GM19035 (cell line): ENCODE measurements around the gene BOK.
"Not testable (repeated sequence)": the region's sequence is repeated elsewhere in the genome, so short reads cannot be mapped to it uniquely, and the experiment has no call there.

ENCODE experiments used
- ATAC-seq: cut with Tn5 transposase; IDR thresholded peaks from one replicate; pipeline ENCODE4 v1.9.1; 2021; ENCODE audit not compliant: unreplicated experiment

Gene BOK

DNA sequence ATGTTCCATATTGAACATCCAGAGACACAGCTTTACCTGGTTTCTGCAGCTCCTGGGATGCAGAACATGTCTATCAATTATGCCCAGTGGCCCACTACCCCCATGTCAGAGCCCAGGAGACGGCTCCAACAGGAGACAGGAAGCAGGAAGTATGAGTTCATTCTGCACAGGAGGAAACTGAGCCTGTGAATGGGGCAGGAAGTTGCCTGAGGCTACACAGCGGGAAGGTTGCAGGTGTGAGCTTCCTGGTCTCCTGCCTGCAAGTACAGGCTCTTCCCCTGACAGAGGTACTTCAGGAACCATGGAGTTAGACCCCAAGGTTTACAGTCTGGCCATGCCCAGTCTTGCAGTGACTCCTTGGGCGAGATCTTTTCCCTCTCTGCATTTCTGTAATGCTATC is 2.8 kb upstream of the BOK start:
- no peak for ATAC-seq

DNA sequence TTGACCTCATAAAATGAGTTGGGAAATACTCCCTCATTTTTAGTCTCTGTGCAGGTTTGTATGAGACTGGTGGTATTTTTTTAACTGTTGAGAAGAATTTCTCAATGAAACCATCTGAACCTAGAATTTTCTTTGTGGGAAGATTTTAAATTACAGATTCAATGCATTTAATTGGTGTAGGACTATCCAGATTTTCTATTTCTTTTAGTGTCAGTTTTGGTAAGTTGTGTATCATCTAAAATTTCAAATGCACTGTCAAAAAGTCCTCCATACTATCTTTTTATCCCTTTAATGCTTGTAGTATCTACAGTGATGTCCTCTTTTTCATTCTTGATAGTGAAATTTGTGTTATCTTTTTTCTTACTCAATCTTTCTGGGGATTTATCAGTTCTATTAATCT is 1.8 kb upstream of the BOK start:
- no peak for ATAC-seq

DNA sequence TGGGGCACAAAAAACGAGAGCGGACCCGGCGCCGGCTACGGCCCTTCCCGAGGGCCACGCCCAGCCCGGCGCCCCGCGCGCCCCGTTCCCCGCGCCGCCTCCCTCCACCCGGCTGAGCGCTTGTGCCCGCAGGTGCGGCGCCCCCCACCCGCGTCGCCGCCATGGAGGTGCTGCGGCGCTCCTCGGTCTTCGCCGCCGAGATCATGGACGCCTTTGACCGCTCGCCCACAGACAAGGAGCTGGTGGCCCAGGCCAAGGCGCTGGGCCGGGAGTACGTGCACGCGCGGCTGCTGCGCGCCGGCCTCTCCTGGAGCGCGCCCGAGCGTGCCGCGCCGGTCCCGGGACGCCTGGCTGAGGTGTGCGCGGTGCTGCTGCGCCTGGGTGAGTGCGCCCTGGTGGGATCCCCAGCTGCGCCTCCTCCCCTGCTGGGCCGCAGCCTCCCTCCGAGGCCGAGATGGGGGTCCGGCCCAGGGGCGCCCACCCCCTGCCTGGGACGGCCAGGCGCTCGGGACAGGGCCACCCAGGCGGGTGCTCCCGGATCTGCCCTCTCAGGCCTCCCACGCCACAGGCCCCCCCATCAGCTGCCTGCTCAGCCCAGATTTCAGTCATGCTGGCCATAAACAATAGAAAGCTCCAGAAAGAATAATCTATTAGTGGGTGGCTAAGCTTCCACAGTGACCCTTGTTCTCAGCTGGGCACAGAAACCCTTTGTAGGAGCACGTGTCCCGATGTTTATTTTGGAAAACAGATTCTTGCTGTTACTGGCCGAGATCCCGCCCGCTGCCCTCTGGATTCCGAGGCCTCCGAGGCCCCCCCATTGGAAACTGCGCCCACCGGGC is 997 bp downstream of the BOK start:
- ATAC-seq: no peak

DNA sequence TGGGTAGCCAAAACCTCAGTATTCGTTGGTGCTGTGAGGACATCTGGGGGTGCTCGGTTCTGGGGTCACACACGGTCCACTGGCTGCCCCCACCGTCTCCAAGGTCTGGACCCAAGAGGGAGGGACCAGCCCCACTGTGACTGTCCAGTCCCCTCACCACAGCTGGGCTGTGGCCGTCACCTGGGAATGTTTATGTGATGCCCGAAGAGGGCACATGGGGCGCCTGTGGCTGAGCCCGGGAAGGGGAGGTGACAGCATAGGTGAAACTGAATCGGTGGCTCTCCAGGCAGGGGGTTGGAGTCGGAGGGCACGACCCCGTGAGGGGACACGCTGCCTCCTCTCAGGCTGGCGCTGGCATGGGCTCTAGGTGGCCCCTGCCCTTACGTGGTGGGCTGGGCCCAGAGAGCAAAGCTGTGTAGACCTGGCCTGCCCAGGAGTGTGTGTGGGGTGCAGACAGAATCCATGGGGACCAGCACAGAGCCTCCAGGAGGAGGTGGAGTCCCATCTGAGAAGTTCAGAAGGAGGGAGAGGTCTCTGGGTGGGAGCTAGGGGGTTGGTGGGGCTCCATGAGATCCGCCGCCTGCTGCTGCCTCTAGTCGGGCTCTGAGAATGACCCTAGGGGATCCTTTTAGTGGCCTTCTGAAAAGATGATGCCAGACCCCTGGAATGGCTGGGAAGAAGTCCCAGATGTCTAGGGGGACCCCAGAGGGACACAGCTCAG is 1.8 kb downstream of the BOK start:
- ATAC-seq: no peak

DNA sequence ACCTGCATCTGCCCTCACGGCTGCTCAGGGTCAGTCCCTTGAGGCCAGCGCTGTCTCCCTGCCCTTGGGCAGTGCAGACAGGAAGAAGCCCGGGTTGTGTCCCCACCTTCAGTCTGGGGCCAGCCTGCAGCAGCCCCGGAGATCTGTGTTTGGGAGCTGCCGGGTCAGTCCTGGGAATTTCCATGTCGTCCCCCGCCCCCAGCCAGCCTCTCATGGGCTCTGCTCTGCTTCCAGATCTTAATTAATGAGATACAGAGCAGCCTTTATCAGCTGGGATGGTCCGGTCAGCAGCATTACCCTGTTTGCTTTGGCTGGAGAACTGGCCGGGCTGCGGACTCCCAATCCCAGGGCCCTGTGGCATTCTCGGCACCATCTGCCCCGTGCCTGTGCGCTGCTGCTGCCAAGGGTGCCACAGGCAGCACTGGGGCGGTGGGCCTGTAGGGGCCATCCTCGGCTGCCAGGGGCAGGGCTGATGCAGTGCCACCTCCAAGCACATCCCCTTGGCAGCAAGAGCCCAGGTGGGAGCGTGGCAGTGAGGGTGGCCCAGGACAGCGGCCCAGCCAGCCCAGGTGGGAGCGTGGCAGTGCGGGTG is 2.4 kb downstream of the BOK start:
- no peak for ATAC-seq

DNA sequence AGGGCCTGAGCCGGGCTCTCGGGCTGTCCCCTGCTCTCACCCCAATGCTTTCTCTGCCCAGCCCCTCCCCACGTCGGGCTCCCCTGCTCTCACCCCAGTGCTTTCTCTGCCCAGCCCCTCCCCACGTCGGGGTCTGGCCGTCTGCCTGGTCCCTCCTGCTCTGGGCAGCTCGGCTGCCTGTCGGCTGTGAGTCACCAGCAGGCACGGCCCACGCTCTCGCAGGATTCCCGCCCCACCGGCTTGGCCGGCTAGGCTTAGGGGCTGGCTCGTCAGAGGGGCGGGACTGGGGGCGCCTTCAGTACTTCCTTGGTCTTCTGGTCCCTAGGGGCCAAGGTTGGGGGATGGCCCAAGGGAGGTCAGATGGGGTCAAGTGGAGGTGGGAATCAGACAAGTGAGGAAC is 3.3 kb downstream of the BOK start:
- ATAC-seq: no peak

DNA sequence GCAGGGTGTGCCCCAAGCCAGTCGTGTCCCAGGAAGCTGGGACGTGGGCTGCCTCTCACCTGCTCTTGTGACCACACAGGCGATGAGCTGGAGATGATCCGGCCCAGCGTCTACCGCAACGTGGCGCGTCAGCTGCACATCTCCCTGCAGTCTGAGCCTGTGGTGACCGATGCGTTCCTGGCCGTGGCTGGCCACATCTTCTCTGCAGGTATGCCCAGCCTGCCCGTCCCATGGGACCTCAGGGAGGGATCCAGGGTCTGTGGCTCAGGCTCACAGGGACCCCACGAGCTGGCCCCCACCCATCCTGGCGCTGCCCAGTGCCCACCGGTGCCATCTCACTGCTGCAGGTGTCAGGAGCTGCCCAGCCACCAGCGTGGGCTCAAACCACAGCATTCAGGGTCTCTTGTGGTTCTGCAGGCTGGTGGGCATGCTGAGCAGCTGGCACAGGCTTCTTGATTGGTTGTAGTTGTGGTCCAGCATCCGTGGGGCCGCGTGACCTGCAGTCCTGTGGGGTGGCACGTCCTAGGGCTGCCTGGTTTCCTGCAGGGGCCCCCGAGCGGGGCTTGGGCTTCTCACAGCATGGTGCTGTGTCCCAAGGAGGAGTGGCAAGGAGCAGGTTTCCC is 3.8 kb downstream of the BOK start:
- ATAC-seq: no peak

DNA sequence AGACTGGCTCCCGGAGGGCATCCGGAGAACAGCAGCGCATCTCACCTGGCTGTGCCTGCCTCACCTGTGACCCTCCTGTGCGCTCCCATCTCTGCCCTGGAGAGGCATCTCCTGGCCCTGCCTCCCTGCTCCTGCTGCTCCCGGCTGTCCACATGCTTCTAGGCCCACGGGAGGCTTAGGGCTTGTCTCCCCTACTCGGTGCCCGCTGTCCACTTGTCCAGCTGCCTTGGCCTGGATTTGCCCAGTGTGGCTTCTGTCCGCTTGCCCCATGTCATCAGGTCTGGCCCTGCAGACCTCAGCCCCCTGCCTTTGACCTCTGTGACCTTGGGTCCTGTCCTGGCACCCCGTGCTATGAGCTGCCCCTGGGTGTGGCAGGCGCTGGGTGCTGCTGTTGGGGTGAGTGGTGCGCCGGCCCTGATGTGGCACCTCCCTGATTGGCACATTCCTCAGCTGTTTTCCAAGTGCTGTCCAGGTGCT is 4.5 kb downstream of the BOK start:
- no peak for ATAC-seq

DNA sequence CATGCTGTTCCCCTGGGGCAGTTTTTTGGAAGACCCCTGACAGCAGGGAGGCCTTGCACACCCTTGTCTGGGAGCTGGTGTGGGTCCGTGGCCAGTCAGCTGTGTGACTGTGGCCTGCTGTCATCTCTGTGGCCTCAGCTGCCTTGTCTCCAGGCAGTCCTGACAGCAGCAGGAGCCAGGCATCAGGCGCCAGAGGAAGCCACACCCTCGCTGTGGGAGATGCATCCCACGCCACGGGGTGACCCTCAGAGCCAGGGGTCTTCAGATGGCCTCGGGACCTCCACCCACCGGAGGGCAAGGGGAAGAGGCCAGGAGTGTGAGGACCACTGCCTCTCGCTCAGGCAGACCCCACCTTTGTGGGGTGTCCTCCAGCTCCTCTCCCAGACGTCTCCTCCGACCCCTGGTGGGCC is 5.0 kb downstream of the BOK start:
- ATAC-seq: no peak

DNA sequence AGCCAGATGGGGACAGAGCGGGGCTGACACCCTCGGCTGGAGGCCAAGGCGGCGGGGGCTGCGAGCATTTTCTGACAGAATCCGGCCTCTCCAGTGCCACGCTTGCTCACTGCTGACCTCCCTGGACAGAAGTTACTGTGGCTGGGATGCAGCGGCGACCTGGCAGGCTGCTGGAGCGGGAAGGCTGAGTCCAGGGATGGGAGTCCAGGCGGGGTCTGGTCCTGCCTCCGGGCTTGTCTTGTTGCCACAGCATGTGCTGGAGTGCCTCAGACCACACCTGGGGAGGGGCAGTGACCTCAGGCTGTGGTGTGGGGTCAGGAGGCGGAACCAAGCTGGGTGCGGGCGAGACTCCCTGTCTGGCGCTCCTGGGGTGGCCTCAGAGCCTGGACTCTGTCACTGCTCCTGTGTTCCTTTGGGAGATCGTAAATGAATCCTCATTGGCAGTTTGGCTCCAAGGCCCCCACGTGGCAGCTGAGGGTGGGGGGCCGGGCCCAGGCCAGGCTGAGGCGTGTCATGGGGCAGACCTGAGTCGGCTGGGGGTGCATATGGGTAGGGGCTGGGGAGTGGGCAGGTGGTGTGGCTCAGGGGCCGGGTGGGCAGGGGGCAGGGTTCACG is 5.5 kb downstream of the BOK start:
- no peak for ATAC-seq

DNA sequence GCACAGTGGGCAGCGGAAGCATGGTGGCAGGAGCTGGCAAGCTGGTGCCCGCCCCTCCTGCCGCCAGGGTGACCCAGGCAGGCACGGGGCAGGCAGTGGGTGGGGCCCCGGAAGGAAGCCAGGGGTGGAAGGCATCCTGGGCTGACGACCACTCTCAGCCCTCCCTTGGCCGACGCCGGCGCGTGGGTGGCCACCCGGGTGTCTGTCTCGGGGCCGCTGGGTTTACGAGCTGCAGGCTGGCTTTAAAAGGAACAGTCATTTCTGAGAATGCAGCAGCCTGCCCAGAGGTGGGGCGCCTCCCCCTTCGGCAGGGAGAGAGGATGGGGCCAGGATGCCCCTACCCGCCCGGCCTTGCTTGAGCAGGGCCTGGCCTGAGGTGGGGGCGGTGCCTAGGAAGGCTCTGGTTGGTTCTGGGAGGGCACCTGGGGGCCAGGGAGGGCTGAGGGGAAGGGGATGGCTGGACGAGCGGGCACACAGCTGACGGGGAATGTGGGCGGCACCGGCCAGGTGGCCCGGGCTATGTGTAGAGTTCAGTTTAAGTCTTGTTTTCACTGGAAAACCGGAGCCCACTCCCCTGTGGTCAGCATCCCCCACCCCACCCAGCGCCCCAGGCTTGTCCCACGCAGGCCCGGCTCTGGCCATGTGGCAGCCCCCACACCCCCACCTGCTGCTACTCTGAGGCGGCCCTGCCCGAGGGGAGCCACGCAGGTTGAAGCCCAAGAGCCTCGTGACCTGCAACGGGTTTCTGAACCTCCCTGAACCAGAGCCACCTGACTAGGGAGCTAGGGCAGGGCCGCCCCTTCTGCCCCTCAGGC is 6.3 kb downstream of the BOK start:
- no peak for ATAC-seq

DNA sequence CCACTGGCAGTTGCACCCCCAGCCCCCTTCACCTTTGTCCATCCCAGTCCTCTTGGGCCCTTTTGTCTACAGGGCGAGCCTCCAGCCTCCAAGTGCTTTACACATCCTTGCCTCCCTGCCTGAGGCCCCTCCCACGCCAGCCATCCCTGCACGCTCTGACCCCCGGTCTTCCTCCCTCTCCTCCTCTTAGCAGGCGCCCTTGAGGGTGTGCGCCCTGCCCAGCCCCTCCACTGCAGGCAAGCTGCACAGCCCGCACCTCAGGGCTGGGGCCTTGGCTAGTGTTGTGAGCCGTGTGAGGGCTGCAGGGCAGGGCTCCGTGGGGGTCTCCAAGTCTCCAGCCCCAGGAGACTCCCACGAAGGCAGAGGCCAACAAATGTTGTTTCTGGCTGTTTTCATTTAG is 6.9 kb downstream of the BOK start:
- ATAC-seq: no peak

DNA sequence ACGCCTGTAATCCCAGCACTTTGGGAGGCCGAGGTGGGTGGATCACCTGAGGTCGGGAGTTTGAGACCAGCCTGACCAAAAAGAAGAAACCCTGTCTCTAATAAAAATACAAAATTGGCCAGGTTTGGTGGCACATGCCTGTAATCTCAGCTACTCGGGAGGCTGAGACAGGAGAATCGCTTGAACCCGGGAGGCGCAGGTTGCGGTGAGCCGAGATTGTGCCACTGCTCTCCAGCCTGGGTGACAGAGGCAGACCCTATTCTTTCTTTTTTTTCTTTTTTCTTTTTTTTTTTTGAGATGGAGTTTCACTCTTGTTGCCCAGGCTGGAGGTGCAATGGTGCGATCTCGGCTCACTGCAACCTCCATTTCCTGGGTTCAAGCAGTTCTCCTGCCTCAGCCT is 7.5 kb downstream of the BOK start:
- ATAC-seq: not testable (repeated sequence)

DNA sequence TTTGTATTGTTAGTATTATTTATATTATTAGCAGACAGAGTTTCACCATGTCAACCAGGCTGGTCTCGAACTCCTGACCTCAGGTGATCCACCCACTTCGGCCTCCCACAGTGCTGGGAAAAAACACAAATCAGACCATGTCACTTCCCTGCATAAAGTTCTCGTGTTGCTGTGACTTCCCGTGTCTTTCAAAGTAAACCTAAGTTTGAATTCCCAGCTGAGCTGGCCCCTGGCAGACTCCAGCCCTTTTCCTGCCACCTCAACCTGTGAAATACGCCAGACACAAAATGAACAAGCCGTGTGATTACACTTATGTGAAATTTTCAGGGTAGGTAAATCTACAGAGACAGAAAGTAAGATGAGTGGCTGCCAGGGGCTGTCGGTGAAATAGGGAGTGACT is 7.9 kb downstream of the BOK start:
- no peak for ATAC-seq

DNA sequence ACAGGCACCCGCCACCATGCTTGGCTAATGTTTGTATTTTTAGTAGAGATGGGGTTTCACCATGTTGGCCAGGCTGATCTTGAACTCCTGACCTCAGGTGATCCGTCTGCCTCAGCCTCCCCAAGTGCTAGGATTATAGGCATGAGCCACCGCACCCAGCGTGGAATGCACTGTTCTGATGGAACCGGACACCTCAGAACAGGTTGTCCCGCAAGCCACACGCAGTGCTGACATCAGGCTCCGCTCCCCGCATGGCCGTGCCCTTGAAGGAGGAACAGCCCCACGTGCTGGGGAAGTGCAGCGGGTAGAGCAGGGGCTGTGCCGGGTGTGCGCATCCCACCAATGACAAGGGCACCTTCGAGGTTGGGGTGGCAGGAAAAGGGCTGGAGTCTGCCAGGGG is 8.7 kb downstream of the BOK start:
- not testable (repeated sequence) for ATAC-seq

DNA sequence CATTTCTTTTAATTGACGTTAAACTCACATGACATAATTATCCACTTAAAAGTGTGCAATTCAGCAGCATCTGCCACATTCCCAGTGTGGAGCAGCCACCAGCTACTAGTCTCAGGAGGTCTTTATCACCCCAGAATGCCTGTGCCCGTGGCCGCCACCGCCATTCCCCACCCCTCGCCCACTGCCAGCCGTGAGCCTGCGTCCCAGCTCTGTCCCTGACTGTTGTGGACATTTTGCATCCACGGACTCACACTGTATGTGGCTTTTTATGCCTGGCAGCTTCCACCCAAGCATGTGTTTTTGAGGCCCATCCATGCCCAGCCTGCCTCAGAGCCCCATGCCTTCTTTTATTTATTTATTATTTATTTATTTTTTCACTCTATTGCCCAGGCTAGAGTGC is 9.2 kb downstream of the BOK start:
- no peak for ATAC-seq

DNA sequence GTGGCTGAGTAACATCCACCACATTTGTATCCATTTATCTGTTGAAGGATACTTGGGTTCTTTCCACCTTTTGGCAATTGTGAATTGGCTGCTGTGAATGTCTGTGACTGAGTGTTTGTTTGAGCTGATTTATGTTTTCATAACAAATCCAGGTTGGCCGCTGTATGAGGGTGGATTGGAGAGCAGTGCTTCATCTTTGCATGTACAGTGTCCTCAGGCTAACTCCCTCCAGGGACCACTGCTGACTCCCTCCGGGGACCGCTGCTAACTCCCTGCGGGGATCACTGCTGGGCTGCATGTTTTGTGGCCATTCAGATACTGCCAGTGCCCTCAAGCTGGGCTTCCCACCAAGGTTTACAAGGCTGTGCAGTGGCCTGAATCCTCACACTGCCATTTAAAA is 10.2 kb downstream of the BOK start:
- no peak for ATAC-seq

DNA sequence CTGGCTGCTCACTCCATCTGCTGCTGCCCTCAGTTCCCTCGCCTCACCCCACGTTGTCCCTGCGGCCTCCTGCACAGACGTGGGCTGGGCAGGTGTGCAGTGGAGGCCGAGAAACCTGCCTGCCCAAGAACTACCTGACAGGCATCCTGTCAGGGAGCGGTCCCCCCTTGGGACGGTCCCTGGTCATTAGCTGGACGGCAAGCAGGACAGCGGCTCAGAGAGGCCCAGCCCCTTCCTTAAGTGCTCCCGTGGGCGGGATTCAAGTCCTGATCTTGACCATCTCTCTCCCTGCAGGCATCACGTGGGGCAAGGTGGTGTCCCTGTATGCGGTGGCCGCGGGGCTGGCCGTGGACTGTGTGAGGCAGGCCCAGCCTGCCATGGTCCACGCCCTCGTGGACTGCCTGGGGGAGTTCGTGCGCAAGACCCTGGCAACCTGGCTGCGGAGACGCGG is 11.3 kb downstream of the BOK start:
- no peak for ATAC-seq

DNA sequence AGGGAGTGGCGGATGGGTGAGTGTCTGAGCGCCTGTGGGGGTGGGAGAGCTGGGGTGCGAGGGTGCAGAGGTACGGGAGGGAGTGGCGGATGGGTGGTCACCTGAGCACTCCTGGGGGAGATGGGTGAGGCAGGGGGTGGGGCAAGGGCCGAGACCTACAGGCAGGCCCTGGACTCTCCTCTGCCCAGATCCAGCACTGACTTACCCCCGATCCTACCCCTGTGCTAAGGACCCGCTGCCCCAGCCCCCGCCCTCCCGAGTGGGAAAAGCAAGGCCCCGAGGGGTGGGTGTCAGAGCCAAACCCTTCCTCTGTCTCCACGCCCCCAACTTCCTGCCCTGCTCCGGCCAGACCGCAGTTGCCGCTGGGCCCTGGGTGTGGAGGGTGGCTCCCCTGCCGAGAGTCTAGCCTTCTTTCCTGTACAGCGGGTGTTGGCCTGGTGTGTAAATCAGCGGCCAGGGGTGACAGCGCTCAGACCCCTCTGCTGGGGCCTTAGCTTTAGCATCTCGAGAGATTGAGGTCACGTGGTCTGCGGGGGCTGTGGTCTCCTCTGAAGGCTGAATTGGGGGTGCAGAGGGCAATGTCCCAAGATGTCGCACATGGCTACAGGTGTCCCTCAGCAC is 12.5 kb downstream of the BOK start:
- ATAC-seq: no peak
